ENCODE measurements around the gene SHB.

- no peak for TF ChIP-seq CTCF (IDR thresholded peaks at IDR 0.05; ENCODE audit: extremely low read depth in 1 of 2, insufficient read depth in 1 of 2, low read depth in 1 of 2, low read length in 2 of 2)
- TF ChIP-seq MAX (IDR thresholded peaks at IDR 0.05; ENCODE audit: insufficient read depth, insufficient read length) = no peak
- no peak for TF ChIP-seq POLR2A (IDR thresholded peaks at IDR 0.05; ENCODE audit: low read depth, low read length)
- no peak for TF ChIP-seq POLR2AphosphoS5 (IDR thresholded peaks at IDR 0.05; ENCODE audit: insufficient read depth, low read depth, low read length)
Observed at GRCh38 chr9:38030658-38031057, 38.4 kb downstream of the SHB start.

Data from endothelial cell of umbilical vein (primary cell).